Pancreas (tissue), 10 donors: Measurements from ENCODE around the gene VILL. TPM values are rescaled to one million over a fixed set of nuclear protein-coding genes. Genes with fewer than 3 reads are reported as not detected.
"Not testable (repeated sequence)": the region's sequence is repeated elsewhere in the genome, so short reads cannot be mapped to it uniquely, and the experiment has no call there.

Experiments
- ATAC-seq, 4 donors: fragments of 200-7000 bp; cut with Tn5 transposase; one replicate each; pipeline versions ENCODE4 v1.8.0 to v1.9.1; 2020; ENCODE audit warnings: mild to moderate bottlenecking in 4 of 4, moderate library complexity in 4 of 4
- DNase-seq, 6 donors: peaks; one replicate each; pipeline ENCODE4 v3.0.0-alpha.2; 2020
- FAIRE-seq: peaks from 2 replicates; lab custom pipeline; 2012; peaks lifted over from hg19 to GRCh38; lab: Jason Lieb, UNC
- H3K27ac ChIP-seq, 4 donors: fragments of 200-600 bp; sonication (generic); 1 replicate in 3 of 4; 2 replicates in 1 of 4; pipeline versions ENCODE4 v1.5.0 to v1.8.0; 2020
- H3K27me3 ChIP-seq, 4 donors: fragments of 200-600 bp; one replicate each; pipeline ENCODE4 v1.8.0; 2021
- H3K36me3 ChIP-seq, 3 donors: fragments of 200-600 bp; sonication (generic) in 1 of 3; one replicate each; pipeline versions ENCODE4 v1.5.0 to v1.8.0; 2020 to 2021
- H3K4me1 ChIP-seq, 3 donors: fragments of 200-600 bp; one replicate each; pipeline ENCODE4 v1.8.0; 2021
- H3K4me3 ChIP-seq, 4 donors: fragments of 200-600 bp; sonication (generic) in 2 of 4; one replicate each; pipeline versions ENCODE4 v1.5.0 to v1.8.0; 2020 to 2021
- H3K9me3 ChIP-seq, 4 donors: fragments of 200-600 bp; one replicate each; pipeline ENCODE4 v1.8.0; 2021
- WGBS, 2 donors: extraction: QIAGEN DNeasy Blood & Tissue Kit; methylation state at CpG; one replicate each; pipeline ENCODE4 v1.1.7; 2013; 5-methylcytosine and 5-hydroxymethylcytosine counted together
- intact Hi-C, 3 donors: fragments of 100-400 bp; cut with DNase I; formaldehyde crosslinking; loops; one replicate each; pipeline versions ENCODE4 v1.11.1 to v1.14.2; 2022
- polyA plus RNA-seq, 2 donors: library from polyadenylated mRNA; stranded (reverse); fragments of 200-250 nt; gene quantifications; one replicate each; pipeline ENCODE4 v1.2.3, GENCODE V29; 2013
- total RNA-seq, 6 donors: library from RNA; stranded (reverse); fragmentation: NEBNext Ultra II Directional in 4 of 6; extraction: Animal tissue kit (Norgen Biotek cat#: 25700) in 4 of 6; gene quantifications; one replicate each; pipeline versions ENCODE4 v1.2.1 to v1.2.4, GENCODE V29; 2021 to 2023
- TF ChIP-seq, protein P1 (sequence below), 4 donors: fragments of 200-600 bp; sonication (generic) in 3 of 4; IDR thresholded peaks; one replicate each; pipeline versions ENCODE4 v1.5.0 to v1.8.0; 2021; ENCODE audit warnings: antibody characterized with exemption in 4 of 4
- donor health status: healthy with polysubstance abuse.
- donor health status: DM: no; HTN: no; CAD: no; lungs with moderate emphysema.
- donor health status: DM: no; HTN: no; CAD: no.
- donor health status: control.
- donor health status: control.
- donor health status: Bipolar disorder and iron deficiency.
- donor health status: DM: yes; HTN: yes; CAD: no.
- donor health status: DM: no; HTN: no; CAD: no.
- donor health status: DM: no; HTN: no; CAD: no.
- donor health status: DM: yes; HTN: yes; CAD: no.

VILL gene
- total and polyA plus RNA-seq, 8 donors = 1.2 to 7.0 (median 3.8) TPM

DNA sequence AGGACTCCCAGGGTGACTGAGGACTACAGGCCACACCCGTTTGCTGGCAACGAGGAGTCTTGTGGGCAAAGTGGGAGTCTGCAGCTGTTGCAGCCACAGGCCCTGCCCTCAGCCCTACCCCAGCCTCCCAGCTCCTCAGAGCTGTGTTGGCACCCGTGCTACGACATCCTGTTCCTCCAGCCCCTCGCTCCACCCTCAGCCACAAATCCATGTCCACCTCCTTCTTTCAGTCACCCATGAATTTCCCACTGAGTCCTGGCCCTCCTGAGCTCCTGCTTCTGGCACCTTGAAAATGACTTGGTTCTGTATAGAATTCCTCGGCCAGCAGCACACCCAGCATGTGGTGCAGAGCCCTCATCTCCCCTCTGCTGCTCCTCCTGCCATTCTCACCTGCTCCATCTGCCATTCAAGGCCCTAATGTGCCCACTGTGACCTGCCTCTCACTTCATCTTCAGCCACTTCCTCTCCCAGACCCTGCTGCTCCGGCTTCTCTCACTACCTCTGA, 20.9 kb upstream of the VILL start:
- Histone ChIP-seq H3K9me3 (no peaks in the 10 kb centered on the region), H3K36me3 (no peaks in the 10 kb centered on the region), H3K4me3 (no peak overlapping the region), H3K4me1 (peaks cover 3 to 13% (median 8%) of the 10 kb centered on the region in 3 donors), H3K27ac (no peak overlapping the region), H3K27me3 (no peaks in the 10 kb centered on the region)
- ATAC-seq (no peak), FAIRE-seq (no peak), DNase-seq (no peak)
- WGBS, 2 donors = 77 to 79% methylated on average over 7 of the region's 7 CpGs
- intact Hi-C loops = loop anchor here (5.0 to 10.0 kb wide), 3 partner anchors 112 to 117 kb away; no protein-coding TSS in a partner anchor
- TF ChIP-seq, protein P1, sequence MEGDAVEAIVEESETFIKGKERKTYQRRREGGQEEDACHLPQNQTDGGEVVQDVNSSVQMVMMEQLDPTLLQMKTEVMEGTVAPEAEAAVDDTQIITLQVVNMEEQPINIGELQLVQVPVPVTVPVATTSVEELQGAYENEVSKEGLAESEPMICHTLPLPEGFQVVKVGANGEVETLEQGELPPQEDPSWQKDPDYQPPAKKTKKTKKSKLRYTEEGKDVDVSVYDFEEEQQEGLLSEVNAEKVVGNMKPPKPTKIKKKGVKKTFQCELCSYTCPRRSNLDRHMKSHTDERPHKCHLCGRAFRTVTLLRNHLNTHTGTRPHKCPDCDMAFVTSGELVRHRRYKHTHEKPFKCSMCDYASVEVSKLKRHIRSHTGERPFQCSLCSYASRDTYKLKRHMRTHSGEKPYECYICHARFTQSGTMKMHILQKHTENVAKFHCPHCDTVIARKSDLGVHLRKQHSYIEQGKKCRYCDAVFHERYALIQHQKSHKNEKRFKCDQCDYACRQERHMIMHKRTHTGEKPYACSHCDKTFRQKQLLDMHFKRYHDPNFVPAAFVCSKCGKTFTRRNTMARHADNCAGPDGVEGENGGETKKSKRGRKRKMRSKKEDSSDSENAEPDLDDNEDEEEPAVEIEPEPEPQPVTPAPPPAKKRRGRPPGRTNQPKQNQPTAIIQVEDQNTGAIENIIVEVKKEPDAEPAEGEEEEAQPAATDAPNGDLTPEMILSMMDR (IDR thresholded peaks at IDR 0.05) = no peak

GRCh38 chr3:37970802-37971201, 19.8 kb upstream of the VILL start:
- Histone ChIP-seq H3K4me3 (no peak overlapping the region), H3K36me3 (no peaks in the 10 kb centered on the region), H3K4me1 (peaks cover 0 to 3% (median 2%) of the 10 kb centered on the region in 3 donors), H3K9me3 (no peaks in the 10 kb centered on the region), H3K27me3 (no peaks in the 10 kb centered on the region), H3K27ac (no peak overlapping the region)
- ATAC-seq (no peak), FAIRE-seq (no peak), DNase-seq (no peak)
- TF ChIP-seq, protein P1 (IDR thresholded peaks at IDR 0.05) = no peak
- WGBS, 2 donors = 67 to 72% methylated on average over 5 of the region's 5 CpGs
- intact Hi-C loops = no loop called here

DNA sequence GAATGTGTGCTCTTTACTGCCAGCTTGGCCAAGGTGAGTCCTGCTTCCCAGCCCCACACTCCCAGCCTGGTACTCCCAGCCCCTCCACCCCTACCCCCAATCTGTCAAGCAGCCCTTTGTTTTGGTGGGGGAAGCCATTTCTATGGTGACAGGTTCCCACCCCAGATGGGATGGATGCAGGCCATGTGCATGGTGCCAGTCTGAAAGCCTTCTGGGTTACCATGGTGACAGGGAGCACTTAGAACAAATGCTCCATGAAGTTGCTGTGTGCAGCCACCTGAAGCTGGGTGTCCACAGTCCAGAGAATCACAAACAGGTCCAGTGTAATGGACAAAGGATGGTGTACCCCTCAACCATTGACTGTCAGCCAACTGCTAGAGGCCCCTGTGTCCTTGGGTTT, 19.1 kb upstream of the VILL start:
- Histone ChIP-seq H3K27ac (no peak overlapping the region), H3K4me3 (no peak overlapping the region), H3K9me3 (no peaks in the 10 kb centered on the region), H3K4me1 (peaks cover 0 to 3% (median 0%) of the 10 kb centered on the region in 3 donors), H3K27me3 (no peaks in the 10 kb centered on the region), H3K36me3 (no peaks in the 10 kb centered on the region)
- ATAC-seq (no peak), DNase-seq (no peak), FAIRE-seq (no peak)
- intact Hi-C loops = no loop called here
- TF ChIP-seq, protein P1 (IDR thresholded peaks at IDR 0.05) = no peak

DNA sequence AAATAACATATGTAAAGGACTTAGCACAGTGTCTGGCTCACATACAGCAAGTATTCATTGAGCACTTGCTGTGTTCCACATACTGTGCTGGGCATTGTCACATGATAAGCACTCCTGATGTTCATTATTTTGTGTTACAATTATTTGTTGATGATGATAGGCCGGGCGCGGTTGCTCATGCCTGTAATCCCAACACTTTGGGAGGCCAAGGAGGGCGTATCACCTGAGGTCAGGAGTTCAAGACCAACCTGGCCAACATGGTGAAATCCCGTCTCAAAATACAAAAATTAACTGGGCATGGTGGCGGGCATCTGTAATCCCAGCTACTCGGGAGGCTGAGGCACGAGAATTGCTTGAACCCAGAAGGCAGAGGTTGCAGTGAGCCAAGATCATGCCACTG, 18.5 kb upstream of the VILL start:
- H3K9me3 ChIP-seq, H3K36me3 ChIP-seq, H3K4me1 ChIP-seq, H3K4me3 ChIP-seq, H3K27ac ChIP-seq, intact Hi-C loops, ATAC-seq, FAIRE-seq, H3K27me3 ChIP-seq, DNase-seq: not testable (repeated sequence)
- 82 to 85% methylated on average over 8 of the region's 8 CpGs for WGBS, 2 donors

- Histone ChIP-seq H3K36me3 (peaks cover 0 to 6% (median 0%) of the 10 kb centered on the region in 3 donors), H3K27ac (no peak overlapping the region), H3K27me3 (no peaks in the 10 kb centered on the region), H3K4me3 (no peak overlapping the region), H3K9me3 (no peaks in the 10 kb centered on the region), H3K4me1 (no peaks in the 10 kb centered on the region)
- ATAC-seq = no peak
- FAIRE-seq = no peak
- TF ChIP-seq, protein P1 (IDR thresholded peaks at IDR 0.05) = no peak
- 64 to 76% methylated on average over 12 of the region's 12 CpGs for WGBS, 2 donors
- no peak for DNase-seq
- intact Hi-C loops = no loop called here
These were observed 17.1 kb upstream of the VILL start for GRCh38 chr3:37973246-37974054.
